Amygdala (tissue), 56 donors: ENCODE data around the gene RAB3B.
"Not testable (repeated sequence)": the region's sequence is repeated elsewhere in the genome, so short reads cannot be mapped to it uniquely, and the experiment has no call there.

Experiments used
- DNase-seq, 56 donors: peaks; one replicate each; lab custom pipeline; 2025; lab: John Stamatoyannopoulos, UW

Gene RAB3B

GRCh38 chr1:51989582-51990477 is 670 bp downstream of the RAB3B start:
- DNase-seq = peak in 1 of 56 donors; percentile 12

GRCh38 chr1:51988254-51988653 is 2.2 kb downstream of the RAB3B start:
- no peak for DNase-seq

GRCh38 chr1:51986718-51987117 is 3.8 kb downstream of the RAB3B start:
- no peak for DNase-seq

- DNase-seq = no peak
Observed at GRCh38 chr1:51982161-51982560, 8.3 kb downstream of the RAB3B start.

GRCh38 chr1:51981555-51981954 is 8.9 kb downstream of the RAB3B start:
- no peak for DNase-seq

GRCh38 chr1:51978099-51978498 is 12.4 kb downstream of the RAB3B start:
- DNase-seq = no peak

- DNase-seq = no peak
Observed at GRCh38 chr1:51976846-51977602, 13.5 kb downstream of the RAB3B start.

- no peak for DNase-seq
Observed at GRCh38 chr1:51973587-51974474, 16.7 kb downstream of the RAB3B start.

- DNase-seq = no peak
Observed at GRCh38 chr1:51969038-51969705, 21.3 kb downstream of the RAB3B start.

- no peak for DNase-seq
Observed at GRCh38 chr1:51968632-51969031, 21.9 kb downstream of the RAB3B start.

- not testable (repeated sequence) for DNase-seq
Observed at GRCh38 chr1:51967213-51967791, 23.2 kb downstream of the RAB3B start.

GRCh38 chr1:51966559-51966958 is 23.9 kb downstream of the RAB3B start:
- DNase-seq = no peak

- DNase-seq = no peak
Observed at GRCh38 chr1:51964309-51964696, 26.2 kb downstream of the RAB3B start.

GRCh38 chr1:51963592-51964308 is 26.8 kb downstream of the RAB3B start:
- DNase-seq = no peak

- peak in 2 of 56 donors; percentile 1 to 25 for DNase-seq
Observed at GRCh38 chr1:51962486-51963356, 27.8 kb downstream of the RAB3B start.

GRCh38 chr1:51961954-51962353 is 28.5 kb downstream of the RAB3B start:
- DNase-seq = no peak

GRCh38 chr1:51961231-51961630 is 29.3 kb downstream of the RAB3B start:
- no peak for DNase-seq

- DNase-seq = no peak
Observed at GRCh38 chr1:51960262-51960661, 30.2 kb downstream of the RAB3B start.
